GM12878 (cell line): ENCODE data around the gene FLT1. TPM values are rescaled to one million over a fixed set of nuclear protein-coding genes. Genes with fewer than 3 reads are reported as not detected.

Experiments used
- ATAC-seq: fragments of 200-7000 bp; cut with Tn5 transposase; 3 replicates; pipeline ENCODE4 v1.9.1; 2020; ENCODE audit warnings: mild to moderate bottlenecking, moderate library complexity
- BruUV-seq: library from RNA; stranded (reverse); fragments of 400-500 nt; replicated peaks from 2 replicates; lab custom pipeline; 2021; lab: Mats Ljungman, UMichigan
- CTCF ChIA-PET: fragments of 300-600 bp; sonication (Branson Sonifier 250); formaldehyde crosslinking; extraction: SDS; loops from one replicate; lab custom pipeline; 2021; ENCODE audit warnings: inconsistent platforms; lab: Yijun Ruan, JAX
- POLR2A ChIA-PET: fragments of 350-600 bp; formaldehyde crosslinking; extraction: SDS; loops from one replicate; lab custom pipeline; 2021; ENCODE audit warnings: inconsistent platforms; lab: Charles Lee
- RAD21 ChIA-PET: fragments of 300-600 bp; sonication (Branson Sonifier 250); formaldehyde crosslinking; loops from one replicate; lab custom pipeline; 2023; ENCODE audit warnings: antibody characterized with exemption; ENCODE audit not compliant: unreplicated experiment; lab: Charles Lee
- SMC1A ChIA-PET: fragments of 300-600 bp; sonication (Branson Sonifier 250); formaldehyde crosslinking; loops from one replicate; lab custom pipeline; 2023; ENCODE audit not compliant: unreplicated experiment, uncharacterized antibody; lab: Charles Lee
- DNase-seq: peaks from one replicate; pipeline ENCODE4 v3.0.0-alpha.2; 2011; ENCODE audit warnings: low read depth, low spot score
- FAIRE-seq: peaks from 3 replicates; lab custom pipeline; 2011; peaks lifted over from hg19 to GRCh38; lab: Jason Lieb, UNC
- H2AFZ ChIP-seq: 2 replicates; pipeline ENCODE4 v1.6.0; 2011; ENCODE audit warnings: low read depth, low read length, control low read depth; ENCODE audit not compliant: control insufficient read depth
- H3K27ac ChIP-seq: 2 replicates; pipeline ENCODE4 v1.5.1; 2011; ENCODE audit warnings: control low read depth; ENCODE audit not compliant: control insufficient read depth, insufficient read depth
- H3K27me3 ChIP-seq, 2 experiments: replicated peaks in 1 of 2; 2 replicates each; pipeline versions ENCODE4 v1.6.0 to v1.6.1; 2011; ENCODE audit warnings: low read length in 1 of 2; ENCODE audit not compliant: control insufficient read depth in 2 of 2, insufficient read depth in 2 of 2
- H3K36me3 ChIP-seq, 2 experiments: 2 replicates each; pipeline ENCODE4 v1.5.1; 2011; ENCODE audit warnings: low read length in 1 of 2; ENCODE audit not compliant: control insufficient read depth in 2 of 2, insufficient read depth in 2 of 2
- H3K4me1 ChIP-seq: 2 replicates; pipeline ENCODE4 v1.6.1; 2011; ENCODE audit warnings: mild to moderate bottlenecking, low read length, moderate library complexity, mixed read lengths; ENCODE audit not compliant: control insufficient read depth, insufficient read depth
- H3K4me2 ChIP-seq: 2 replicates; pipeline ENCODE4 v1.6.0; 2011; ENCODE audit warnings: control low read depth; ENCODE audit not compliant: control insufficient read depth, insufficient read depth
- H3K4me3 ChIP-seq: fragments of 200-600 bp; sonication (generic); 2 replicates; pipeline ENCODE4 v1.5.1; 2016
- H3K79me2 ChIP-seq: 2 replicates; pipeline ENCODE4 v1.6.0; 2011; ENCODE audit warnings: low read length; ENCODE audit not compliant: control insufficient read depth, insufficient read depth
- H3K9ac ChIP-seq: 2 replicates; pipeline ENCODE4 v1.8.0; 2011; ENCODE audit warnings: low read length, control low read depth, mixed read lengths; ENCODE audit not compliant: control insufficient read depth, insufficient read depth
- H3K9me3 ChIP-seq: replicated peaks from 3 replicates; pipeline ENCODE4 v1.5.1; 2011; ENCODE audit warnings: mild to moderate bottlenecking, low read length; ENCODE audit not compliant: control insufficient read depth, insufficient read depth
- H4K20me1 ChIP-seq: 2 replicates; pipeline ENCODE4 v1.6.0; 2011; ENCODE audit not compliant: control insufficient read depth, insufficient read depth
- BMI1 ChIP-seq: fragments of 450-650 bp; IDR thresholded peaks from 2 replicates; pipeline ENCODE4 v1.6.1; 2016; ENCODE audit warnings: mild to moderate bottlenecking, moderate library complexity, borderline replicate concordance
- DPF2 ChIP-seq: fragments of 450-650 bp; IDR thresholded peaks from 2 replicates; pipeline ENCODE4 v1.6.1; 2017; ENCODE audit warnings: mild to moderate bottlenecking
- EZH2 ChIP-seq: IDR thresholded peaks from 2 replicates; pipeline ENCODE4 v1.6.1; 2012; ENCODE audit warnings: low read depth, mild to moderate bottlenecking, control low read depth, inconsistent platforms, low read length, borderline replicate concordance; ENCODE audit not compliant: control insufficient read depth
- FOS ChIP-seq: IDR thresholded peaks from 3 replicates; pipeline ENCODE4 v1.6.1; 2011; ENCODE audit warnings: borderline replicate concordance; ENCODE audit not compliant: insufficient read length; ENCODE audit errors: extremely low read depth
- IRF4 ChIP-seq: IDR thresholded peaks from 2 replicates; pipeline ENCODE4 v1.6.1; 2011; ENCODE audit warnings: low read depth, low read length
- JUNB ChIP-seq: IDR thresholded peaks from 2 replicates; pipeline ENCODE4 v1.6.1; 2016; ENCODE audit warnings: antibody characterized with exemption, mild to moderate bottlenecking
- MEF2B ChIP-seq: fragments of 450-650 bp; IDR thresholded peaks from 2 replicates; pipeline ENCODE4 v1.6.1; 2018; ENCODE audit warnings: mild to moderate bottlenecking, moderate library complexity; ENCODE audit not compliant: partially characterized antibody, poor library complexity, severe bottlenecking
- NR2C2 ChIP-seq: IDR thresholded peaks from 2 replicates; pipeline ENCODE4 v1.6.1; 2011; ENCODE audit warnings: borderline replicate concordance, low read depth; ENCODE audit not compliant: control insufficient read depth, insufficient read length
- PAX8 ChIP-seq: fragments of 450-650 bp; IDR thresholded peaks from 2 replicates; pipeline ENCODE4 v1.6.1; 2017; ENCODE audit warnings: mild to moderate bottlenecking, moderate library complexity
- SIN3A ChIP-seq: IDR thresholded peaks from 2 replicates; pipeline ENCODE4 v1.6.1; 2012; ENCODE audit warnings: low read depth, low read length, improper control_type of control experiment
- SMARCA5 ChIP-seq: fragments of 450-650 bp; IDR thresholded peaks from 2 replicates; pipeline ENCODE4 v1.6.1; 2017; ENCODE audit warnings: mild to moderate bottlenecking
- TCF7 ChIP-seq: IDR thresholded peaks from 2 replicates; pipeline ENCODE4 v1.6.1; 2014; ENCODE audit warnings: antibody characterized with exemption, borderline replicate concordance
- USF1 ChIP-seq: IDR thresholded peaks from 2 replicates; pipeline ENCODE4 v1.6.1; 2011; ENCODE audit warnings: borderline replicate concordance, low read depth, mild to moderate bottlenecking, moderate library complexity, mixed read lengths, low read length; ENCODE audit not compliant: insufficient read depth; ENCODE audit errors: extremely low read length
- ZBTB11 ChIP-seq: fragments of 450-650 bp; formaldehyde crosslinking; IDR thresholded peaks from 2 replicates; pipeline ENCODE4 v1.5.0; 2022; ENCODE audit warnings: mild to moderate bottlenecking, missing genetic modification characterization
- ZNF687 ChIP-seq: fragments of 450-650 bp; IDR thresholded peaks from 2 replicates; pipeline ENCODE4 v1.6.1; 2017; ENCODE audit warnings: mild to moderate bottlenecking, moderate library complexity
- WGBS: methylation state at CpG from one replicate; pipeline ENCODE4 v1.1.6; 2016; ENCODE audit warnings: low lambda C conversion rate; ENCODE audit not compliant: insufficient replicate concordance, insufficient coverage; ENCODE audit errors: missing lambda C conversion rate; 5-methylcytosine and 5-hydroxymethylcytosine counted together
- in situ Hi-C: fragments of 300-500 bp; cut with MboI; formaldehyde crosslinking; loops from 9 replicates; pipeline ENCODE4 v1.14.3; 2018; ENCODE audit warnings: mixed read lengths
- intact Hi-C: fragments of 100-400 bp; cut with micrococcal nuclease; formaldehyde crosslinking; loops from one replicate; pipeline ENCODE4 v1.14.2; 2022; ENCODE audit not compliant: unreplicated experiment
- polyA plus RNA-seq, 11 experiments: library from polyadenylated mRNA; depleted of rRNA in 4 of 11; unstranded in 6 of 11; stranded (reverse) in 5 of 11; fragments of >200 nt; fragmentation: Nextera tagmentation in 4 of 11; fragmentation: Illumina TruSeq in 1 of 11; extraction: Ambion mirVana in 4 of 11; extraction: Trizol in 1 of 11; gene quantifications; 1 replicate in 1 of 11; 2 replicates in 10 of 11; pipeline versions ENCODE4 v1.2.1 to v1.2.3, GENCODE V29; 2011 to 2016; ENCODE audit warnings: inconsistent platforms in 2 of 11, missing spikeins in 2 of 11, low read depth in 1 of 11
- total RNA-seq, 4 experiments: library from RNA; depleted of rRNA in 3 of 4; stranded (reverse); fragments of >200 nt in 3 of 4; fragmentation: Illumina TruSeq in 1 of 4; extraction: Trizol in 1 of 4; gene quantifications; 2 replicates each; pipeline versions ENCODE4 v1.2.1 to v1.2.3, GENCODE V29; 2013 to 2021

The FLT1 gene
- total and polyA plus RNA-seq, 10 of the 15 experiments (the other 5 are each of a cell fraction or from before 2014, with no cell fraction given), result 0.55 to 5.6 (median 0.84) TPM

- no peak for TF ChIP-seq USF1
- no peak for TF ChIP-seq IRF4
- no peak for TF ChIP-seq NR2C2
Measured at GRCh38 chr13:28373810-28374209, 121.1 kb downstream of the FLT1 start (continued).

- in situ Hi-C loops (no loop called here), intact Hi-C loops (no loop called here)
- Histone ChIP-seq H3K4me2 (no peak overlapping the region), H3K27ac (no peak overlapping the region), H3K27me3 (no peaks in the 10 kb centered on the region), H3K4me3 (no peak overlapping the region), H3K9me3 (no peaks in the 10 kb centered on the region), H3K4me1 (no peaks in the 10 kb centered on the region), H4K20me1 (no peaks in the 10 kb centered on the region), H2AFZ (no peak overlapping the region), H3K79me2 (no peaks in the 10 kb centered on the region), H3K36me3 (no peaks in the 10 kb centered on the region), H3K9ac (no peak overlapping the region)
- FAIRE-seq (no peak), ATAC-seq (no peak), DNase-seq (no peak)
- no TSS peak for BruUV-seq
- WGBS, result 91% methylated on average over 4 of the region's 4 CpGs
- ChIA-PET POLR2A (no interaction called here), RAD21 (no interaction called here), CTCF (no interaction called here), SMC1A (no interaction called here)
- TF ChIP-seq PAX8 (no peak), ZBTB11 (CRISPR knock-in tag) (no peak), SIN3A (no peak), USF1 (no peak), ZNF687 (no peak), FOS (no peak), EZH2 (no peak), TCF7 (no peak), BMI1 (no peak), JUNB (no peak), SMARCA5 (no peak), MEF2B (no peak), DPF2 (no peak)
Measured at GRCh38 chr13:28370448-28370847, 124.5 kb downstream of the FLT1 start.
